Activated CD8-positive, alpha-beta T cell treated with anti-CD3 and anti-CD28 coated beads for 36 hours (primary cell): Measurements from ENCODE around the gene SIPA1L2. TPM values are rescaled to one million over a fixed set of nuclear protein-coding genes. Genes with fewer than 3 reads are reported as not detected.

Experiments
- ATAC-seq: fragments of 200-7000 bp; cut with Tn5 transposase; one replicate; pipeline ENCODE4 v1.10.0; 2021; ENCODE audit warnings: mild to moderate bottlenecking, moderate library complexity
- CTCF ChIA-PET: fragments of 350-600 bp; sonication (Branson Sonifier 250); formaldehyde crosslinking; loops from one replicate; lab custom pipeline; 2021; ENCODE audit warnings: antibody characterized with exemption; lab: Charles Lee
- POLR2A ChIA-PET: fragments of 350-600 bp; sonication (Branson Sonifier 250); formaldehyde crosslinking; loops from one replicate; lab custom pipeline; 2021; ENCODE audit warnings: antibody characterized with exemption; lab: Charles Lee
- DNase-seq: peaks from one replicate; pipeline ENCODE4 v3.0.0-alpha.2; 2020
- H3K27ac Mint-ChIP-seq: one replicate; pipeline ENCODE4 v1.8.0; 2021; ENCODE audit warnings: mild to moderate bottlenecking, mixed read lengths
- H3K27me3 Mint-ChIP-seq: one replicate; pipeline ENCODE4 v1.8.0; 2021; ENCODE audit warnings: mixed read lengths
- H3K36me3 Mint-ChIP-seq: one replicate; pipeline ENCODE4 v1.8.0; 2021; ENCODE audit warnings: low read depth, mixed read lengths
- H3K4me1 Mint-ChIP-seq: one replicate; pipeline ENCODE4 v1.8.0; 2021; ENCODE audit warnings: low read depth, mixed read lengths
- H3K4me3 Mint-ChIP-seq: one replicate; pipeline ENCODE4 v1.8.0; 2021; ENCODE audit warnings: mild to moderate bottlenecking, moderate library complexity, mixed read lengths
- H3K9me3 Mint-ChIP-seq: one replicate; pipeline ENCODE4 v1.8.0; 2021; ENCODE audit warnings: mixed read lengths
- intact Hi-C: fragments of 100-400 bp; cut with micrococcal nuclease; formaldehyde crosslinking; loops from one replicate; pipeline ENCODE4 v1.10.0; 2022
- total RNA-seq, 2 experiments: library from RNA; stranded (reverse); gene quantifications; one replicate each; pipeline ENCODE4 v1.2.3, GENCODE V29; 2021
- TF ChIP-seq, protein P1 (sequence below): fragments of 200-600 bp; IDR thresholded peaks from one replicate; pipeline ENCODE4 v1.8.0; 2022; ENCODE audit warnings: antibody characterized with exemption, mild to moderate bottlenecking

SIPA1L2 gene
- total RNA-seq, 2 experiments from 2014 or later, result 1.7 TPM

DNA sequence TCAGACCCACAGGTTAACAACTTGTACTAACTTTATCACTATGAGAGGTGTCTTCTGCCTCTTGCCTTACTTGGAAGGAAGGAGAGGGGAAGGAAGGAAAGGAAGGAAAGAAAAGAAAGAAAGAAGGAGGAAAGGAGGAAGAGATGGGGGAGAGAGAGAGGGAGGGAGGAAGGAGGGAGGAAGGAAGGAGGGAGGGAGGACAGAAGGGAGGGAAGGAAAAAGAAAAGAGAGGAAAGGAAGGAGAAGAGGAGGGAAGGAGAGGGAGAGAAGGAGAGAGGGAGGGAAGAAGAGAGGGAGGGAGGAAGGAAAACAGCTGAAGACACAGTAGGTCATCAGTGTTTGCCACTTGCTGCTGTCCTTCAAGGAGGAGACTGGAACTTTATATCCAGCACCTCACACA is 5.3 kb upstream of the SIPA1L2 start:
- H3K9me3 Mint-ChIP-seq, result no peaks in the 10 kb centered on the region

GRCh38 chr1:232634096-232634495 is 4.2 kb upstream of the SIPA1L2 start:
- peaks cover 18% of the 10 kb centered on the region for H3K27me3 Mint-ChIP-seq
- ATAC-seq (no peak), DNase-seq (no peak)
- H3K27ac Mint-ChIP-seq, result no peak overlapping the region
- intact Hi-C loops, result loop anchor here (10.0 kb wide), 1 partner anchor 321 kb away; the partner anchor contains the start of gene NTPCR
- H3K36me3 Mint-ChIP-seq, result no peaks in the 10 kb centered on the region
- TF ChIP-seq, protein P1, sequence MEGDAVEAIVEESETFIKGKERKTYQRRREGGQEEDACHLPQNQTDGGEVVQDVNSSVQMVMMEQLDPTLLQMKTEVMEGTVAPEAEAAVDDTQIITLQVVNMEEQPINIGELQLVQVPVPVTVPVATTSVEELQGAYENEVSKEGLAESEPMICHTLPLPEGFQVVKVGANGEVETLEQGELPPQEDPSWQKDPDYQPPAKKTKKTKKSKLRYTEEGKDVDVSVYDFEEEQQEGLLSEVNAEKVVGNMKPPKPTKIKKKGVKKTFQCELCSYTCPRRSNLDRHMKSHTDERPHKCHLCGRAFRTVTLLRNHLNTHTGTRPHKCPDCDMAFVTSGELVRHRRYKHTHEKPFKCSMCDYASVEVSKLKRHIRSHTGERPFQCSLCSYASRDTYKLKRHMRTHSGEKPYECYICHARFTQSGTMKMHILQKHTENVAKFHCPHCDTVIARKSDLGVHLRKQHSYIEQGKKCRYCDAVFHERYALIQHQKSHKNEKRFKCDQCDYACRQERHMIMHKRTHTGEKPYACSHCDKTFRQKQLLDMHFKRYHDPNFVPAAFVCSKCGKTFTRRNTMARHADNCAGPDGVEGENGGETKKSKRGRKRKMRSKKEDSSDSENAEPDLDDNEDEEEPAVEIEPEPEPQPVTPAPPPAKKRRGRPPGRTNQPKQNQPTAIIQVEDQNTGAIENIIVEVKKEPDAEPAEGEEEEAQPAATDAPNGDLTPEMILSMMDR, result no peak
- H3K4me1 Mint-ChIP-seq, result peaks cover 12% of the 10 kb centered on the region
- H3K9me3 Mint-ChIP-seq, result no peaks in the 10 kb centered on the region
- ChIA-PET POLR2A (no interaction called here), CTCF (interaction anchor here (1.6 kb wide), 2 partner anchors 9 to 542 kb away, joined by 3 read pairs; no protein-coding TSS in a partner anchor)
- no peak overlapping the region for H3K4me3 Mint-ChIP-seq

More for the DNA sequence above, 5.3 kb upstream of the SIPA1L2 start:
- intact Hi-C loops, result loop anchor here (10.0 kb wide), 1 partner anchor 320 kb away; the partner anchor contains the start of gene NTPCR
- Mint-ChIP-seq H3K27me3 (peaks cover 15% of the 10 kb centered on the region), H3K36me3 (no peaks in the 10 kb centered on the region), H3K4me1 (peaks cover 9% of the 10 kb centered on the region), H3K27ac (no peak overlapping the region), H3K4me3 (no peak overlapping the region)
- no peak for DNase-seq
- CTCF ChIA-PET, result interaction anchor here (1.2 to 1.6 kb wide), 2 partner anchors 165 to 541 kb away, joined by 3 to 5 read pairs; no protein-coding TSS in a partner anchor
- TF ChIP-seq, protein P1, result no peak
- no peak for ATAC-seq
- POLR2A ChIA-PET, result no interaction called here

DNA sequence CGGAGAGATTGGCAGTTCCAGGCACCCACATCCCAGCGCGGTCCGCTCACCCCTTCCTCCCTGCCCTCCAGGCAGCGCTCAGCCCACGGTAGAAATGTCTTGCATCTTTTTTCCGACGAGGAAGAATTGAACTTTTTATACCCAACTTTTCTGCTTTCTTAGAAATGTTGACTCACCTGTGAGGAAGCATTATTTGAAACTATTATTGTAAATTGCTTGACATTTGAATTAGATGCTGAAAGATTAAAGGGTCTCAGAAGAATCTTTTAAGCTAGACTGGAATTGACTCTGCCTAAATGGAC is 912 bp upstream of the SIPA1L2 start:
- H3K27me3 Mint-ChIP-seq, result peaks cover 29% of the 10 kb centered on the region
- intact Hi-C loops, result loop anchor here (10.0 kb wide), 1 partner anchor 324 kb away; the partner anchor contains the start of gene NTPCR
- H3K36me3 Mint-ChIP-seq, result no peaks in the 10 kb centered on the region
- peaks cover 25% of the 10 kb centered on the region for H3K4me1 Mint-ChIP-seq
- DNase-seq (no peak), ATAC-seq (no peak)
- H3K27ac Mint-ChIP-seq, result no peak overlapping the region
- TF ChIP-seq, protein P1, result no peak
- ChIA-PET CTCF (interaction anchor here (2.3 kb wide), 1 partner anchor 10 kb away, joined by 6 read pairs; no protein-coding TSS in a partner anchor), POLR2A (no interaction called here)
- H3K4me3 Mint-ChIP-seq, result peak overlapping the region; percentile 76
- H3K9me3 Mint-ChIP-seq, result no peaks in the 10 kb centered on the region

- Mint-ChIP-seq H3K4me3 (peak overlapping the region; percentile 76), H3K4me1 (peaks cover 25% of the 10 kb centered on the region), H3K27ac (no peak overlapping the region), H3K36me3 (no peaks in the 10 kb centered on the region), H3K9me3 (no peaks in the 10 kb centered on the region), H3K27me3 (peaks cover 22% of the 10 kb centered on the region)
- DNase-seq (peak; percentile 18), ATAC-seq (peak; percentile 51)
- TF ChIP-seq, protein P1, result no peak
- intact Hi-C loops, result loop anchor here (10.0 kb wide), 2 partner anchors 325 to 765 kb away; partner anchors contain the start of gene NTPCR
- ChIA-PET CTCF (interaction anchor here (2.3 kb wide), 1 partner anchor 8 kb away, joined by 6 read pairs; no protein-coding TSS in a partner anchor), POLR2A (no interaction called here)
Measured at GRCh38 chr1:232629250-232630046, 485 bp downstream of the SIPA1L2 start.
